NCI-H345 (cell line): Measurements from ENCODE around the gene TPR.

Experiments
- DNase-seq: peaks from one replicate; lab custom pipeline; 2025; lab: John Stamatoyannopoulos, UW

TPR gene

GRCh38 chr1:186327331-186327730 lies 47.7 kb downstream of the TPR start:
- no peak for DNase-seq

GRCh38 chr1:186326009-186326408 lies 49.0 kb downstream of the TPR start:
- DNase-seq, result no peak

- DNase-seq, result no peak
Observed at GRCh38 chr1:186325239-186325638, 49.8 kb downstream of the TPR start.

- no peak for DNase-seq
Observed at GRCh38 chr1:186323865-186324264, 51.2 kb downstream of the TPR start.

- DNase-seq, result no peak
Observed at GRCh38 chr1:186315570-186315969, 59.5 kb downstream of the TPR start.

GRCh38 chr1:186311375-186312051 lies 63.5 kb downstream of the TPR start:
- no peak for DNase-seq

- no peak for DNase-seq
Observed at GRCh38 chr1:186310307-186310706, 64.7 kb downstream of the TPR start.

GRCh38 chr1:186308264-186309060 lies 66.6 kb downstream of the TPR start:
- DNase-seq, result no peak

- DNase-seq, result no peak
Observed at GRCh38 chr1:186307445-186307844, 67.6 kb downstream of the TPR start.

GRCh38 chr1:186306533-186306932 lies 68.5 kb downstream of the TPR start:
- no peak for DNase-seq

GRCh38 chr1:186304982-186305949 lies 69.8 kb downstream of the TPR start:
- DNase-seq, result no peak

GRCh38 chr1:186303911-186304310 lies 71.1 kb downstream of the TPR start:
- no peak for DNase-seq

GRCh38 chr1:186302381-186302920 lies 72.6 kb downstream of the TPR start:
- DNase-seq, result no peak

- no peak for DNase-seq
Observed at GRCh38 chr1:186301448-186301847, 73.6 kb downstream of the TPR start.

- no peak for DNase-seq
Observed at GRCh38 chr1:186300056-186300455, 75.0 kb downstream of the TPR start.

- DNase-seq, result no peak
Observed at GRCh38 chr1:186299570-186299969, 75.5 kb downstream of the TPR start.

- no peak for DNase-seq
Observed at GRCh38 chr1:186298851-186299250, 76.2 kb downstream of the TPR start.

GRCh38 chr1:186297439-186298045 lies 77.5 kb downstream of the TPR start:
- no peak for DNase-seq

GRCh38 chr1:186295980-186296379 lies 79.1 kb downstream of the TPR start, which contains the start of gene PRG4:
TSS of gene PRG4 (plus strand) at chr1:186296279.
- no peak for DNase-seq

- no peak for DNase-seq
Observed at GRCh38 chr1:186292875-186293274, 82.2 kb downstream of the TPR start.

- DNase-seq, result no peak
Observed at GRCh38 chr1:186291271-186291670, 83.8 kb downstream of the TPR start.
